Fibroblast of upper back skin (primary cell): ENCODE results near the gene PML.
"Not testable (repeated sequence)": the region's sequence is repeated elsewhere in the genome, so short reads cannot be mapped to it uniquely, and the experiment has no call there.

Experiments
- DNase-seq: peaks from one replicate; pipeline ENCODE4 v3.0.0-alpha.2; 2013

PML gene

DNA sequence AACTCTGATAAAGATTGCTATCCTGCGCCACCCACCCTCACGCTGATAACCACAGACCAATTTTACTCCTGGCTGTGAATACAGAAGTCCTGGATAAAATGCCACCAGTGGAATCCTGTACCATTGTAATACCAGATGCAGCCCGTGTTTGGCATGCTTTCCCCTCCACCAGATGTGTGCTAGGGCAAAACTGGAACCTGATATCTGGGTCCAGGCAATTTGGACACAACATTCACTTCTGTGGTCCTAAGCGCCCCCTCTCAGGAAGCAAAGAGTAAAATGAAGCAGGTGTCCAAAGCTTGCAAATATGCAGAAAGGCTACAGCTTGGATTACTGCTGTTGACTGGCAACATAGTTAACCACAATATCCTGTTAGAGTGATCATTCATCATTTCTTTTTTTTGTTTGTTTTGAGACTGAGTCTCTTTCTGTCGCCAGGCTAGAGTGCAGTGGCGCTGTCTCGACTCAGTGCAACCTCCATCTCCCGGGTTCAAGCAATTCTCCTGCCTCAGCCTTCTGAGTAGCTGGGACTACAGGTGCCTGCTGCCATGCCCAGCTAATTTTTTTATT lies 35.4 kb upstream of the PML start:
- no peak for DNase-seq

- no peak for DNase-seq
Measured at GRCh38 chr15:73959801-73960200, 34.7 kb upstream of the PML start.

DNA sequence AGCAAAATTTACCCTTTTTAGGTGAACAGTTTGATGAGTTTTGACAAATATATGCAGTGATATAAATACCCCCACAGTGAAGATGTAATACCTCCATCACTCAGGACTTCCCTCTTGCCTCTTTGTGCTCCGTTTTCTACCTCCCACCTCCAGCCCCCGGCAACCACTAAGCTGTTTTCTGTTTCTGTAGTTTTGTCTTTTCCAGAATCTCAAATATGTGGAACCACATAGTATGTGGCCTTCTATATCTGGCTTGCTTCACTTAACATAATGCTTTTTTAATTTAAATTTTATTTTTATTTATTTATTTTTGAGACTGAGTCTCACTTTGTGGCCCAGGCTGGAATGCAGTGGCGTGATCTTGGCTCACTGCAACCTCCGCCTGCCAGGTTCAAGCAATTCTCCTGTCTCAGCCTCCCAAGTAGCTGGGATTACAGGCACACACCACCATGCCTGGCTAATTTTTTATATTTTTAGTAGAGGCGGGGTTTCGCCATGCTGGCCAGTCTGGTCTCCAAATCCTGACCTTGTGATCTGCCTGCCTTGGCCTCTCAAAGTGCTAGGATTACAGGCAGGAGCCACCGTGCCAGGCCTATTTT lies 33.9 kb upstream of the PML start:
- not testable (repeated sequence) for DNase-seq

DNA sequence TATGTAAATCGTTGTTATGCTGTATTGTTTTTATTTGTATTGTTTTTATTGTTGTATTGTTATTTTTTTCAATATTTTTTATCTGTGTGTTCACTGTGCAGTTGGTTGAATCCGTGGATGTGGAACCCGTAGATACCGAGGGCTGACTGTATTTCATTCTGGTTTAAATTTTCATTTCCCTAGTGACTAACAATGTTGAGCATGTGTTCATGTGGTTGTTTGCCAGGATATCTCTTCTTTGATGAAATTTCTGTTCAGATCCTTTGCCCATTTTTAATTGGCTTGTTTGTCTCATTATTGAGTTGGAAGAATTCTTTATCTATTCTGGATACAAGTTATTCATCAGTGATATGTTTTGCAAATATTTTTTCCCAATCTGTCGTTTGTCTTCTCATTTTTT lies 32.1 kb upstream of the PML start:
- DNase-seq = no peak

DNA sequence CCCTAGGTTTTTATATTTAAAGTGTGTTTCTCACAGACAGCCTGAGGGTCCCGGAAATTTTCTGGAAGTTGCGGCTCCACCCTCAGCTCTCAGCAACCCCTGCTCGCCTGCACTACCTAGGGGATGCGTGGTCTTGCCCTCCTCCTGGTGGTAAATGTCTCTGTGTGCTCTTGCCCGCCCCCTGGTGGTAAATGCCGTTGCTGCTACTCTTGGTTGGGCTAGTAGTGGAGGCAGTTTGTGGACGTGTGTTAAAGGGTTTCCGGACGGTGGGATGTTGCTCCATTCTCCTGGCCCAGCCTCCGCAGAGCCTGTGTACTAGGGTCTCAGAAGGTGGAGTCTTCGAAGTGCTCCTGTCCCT lies 29.8 kb upstream of the PML start:
- peak; percentile 76 for DNase-seq

- no peak for DNase-seq
Measured at GRCh38 chr15:73965094-73965757, 29.3 kb upstream of the PML start.

DNA sequence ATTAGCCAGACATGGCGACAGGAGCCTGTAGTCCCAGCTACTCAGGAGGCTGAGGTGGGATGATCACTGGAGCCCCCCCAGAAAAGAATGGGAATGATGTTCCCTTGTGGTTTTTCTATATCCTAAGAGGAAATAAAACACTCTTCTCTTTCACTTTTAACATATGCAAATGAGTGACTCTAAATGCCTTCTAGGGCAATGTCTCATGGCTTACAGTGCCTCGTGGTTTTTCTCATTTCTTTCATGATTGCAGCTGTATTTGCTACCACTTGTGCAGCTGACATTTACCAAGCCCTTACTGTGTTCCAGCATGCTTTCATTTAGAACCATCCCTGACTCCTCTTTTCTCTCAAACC lies 28.8 kb upstream of the PML start:
- DNase-seq = peak; percentile 56

DNA sequence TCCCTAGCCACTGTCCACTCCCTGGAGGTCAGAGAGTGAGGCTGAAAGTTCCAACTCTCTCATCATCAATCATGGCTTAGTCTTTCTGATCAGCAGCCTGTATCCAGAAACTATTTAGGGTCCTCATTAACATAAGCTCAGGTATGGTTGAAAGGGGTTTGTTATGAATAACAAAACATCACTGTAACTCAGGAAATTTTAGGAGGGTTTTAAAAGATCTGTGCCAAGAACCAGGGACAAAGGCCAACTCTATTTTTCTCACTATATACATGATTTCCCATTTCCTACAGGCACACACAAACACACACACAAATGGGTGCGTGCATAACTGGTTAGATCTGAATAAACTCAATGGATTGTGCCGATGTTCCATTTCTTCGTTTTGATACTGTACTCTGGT lies 26.1 kb upstream of the PML start:
- no peak for DNase-seq

DNA sequence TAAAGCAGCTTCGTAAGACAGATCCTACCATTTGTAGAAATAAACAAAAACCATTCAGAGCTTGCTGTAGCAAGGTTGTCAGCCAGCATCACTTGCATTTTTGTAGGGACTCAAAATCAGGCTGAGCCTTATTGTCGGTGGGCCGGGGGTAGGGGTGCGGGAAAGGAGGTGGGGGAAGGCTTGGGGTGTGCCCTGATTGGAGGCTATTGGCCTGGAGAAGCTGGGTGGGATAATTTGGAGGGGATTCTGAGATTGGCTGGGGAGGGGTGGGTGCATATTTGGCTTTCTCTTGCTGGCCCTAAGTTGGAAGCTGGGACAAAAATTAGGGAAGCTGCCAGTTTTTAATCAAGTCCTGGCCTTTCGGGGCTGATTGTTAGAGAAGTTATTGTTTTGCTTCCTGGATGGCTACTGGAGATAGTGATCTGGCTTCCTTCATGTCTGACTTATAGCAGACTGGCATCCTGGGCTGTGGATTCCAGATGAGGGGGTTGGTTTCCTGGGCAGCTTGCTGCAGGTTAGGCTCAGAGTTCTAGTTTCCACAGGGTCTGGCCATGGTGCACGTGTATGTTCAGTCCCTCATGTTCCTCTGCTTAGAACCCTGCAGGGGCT lies 25.3 kb upstream of the PML start:
- DNase-seq = no peak

GRCh38 chr15:73972984-73973682 lies 21.4 kb upstream of the PML start:
- peak; percentile 86 for DNase-seq

DNA sequence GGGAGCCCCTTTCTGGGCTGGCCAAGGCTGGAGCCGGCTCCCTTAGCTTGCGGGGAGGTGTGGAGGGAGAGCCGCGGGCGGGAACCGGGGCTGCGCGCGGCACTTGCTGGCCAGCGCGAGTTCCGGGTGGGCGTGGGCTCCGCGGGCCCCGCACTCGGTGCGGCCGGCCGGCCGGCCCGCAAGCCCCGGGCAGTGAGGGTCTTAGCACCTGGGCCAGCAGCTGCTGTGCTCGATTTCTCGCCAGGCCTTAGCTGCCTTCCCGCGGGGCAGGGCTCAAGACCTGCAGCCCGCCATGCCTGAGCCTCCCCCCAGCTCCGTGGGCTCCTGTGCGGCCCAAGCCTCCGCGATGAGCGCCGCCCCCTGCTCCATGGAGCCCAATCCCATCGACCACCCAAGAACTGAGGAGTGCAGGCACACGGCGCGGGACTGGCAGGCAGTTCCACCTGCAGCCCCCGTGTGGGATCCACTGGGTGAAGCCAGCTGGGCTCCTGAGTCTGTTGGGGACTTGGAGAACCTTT lies 20.8 kb upstream of the PML start:
- not testable (repeated sequence) for DNase-seq

GRCh38 chr15:73975440-73976125 lies 18.9 kb upstream of the PML start:
- peak; percentile 73 for DNase-seq

GRCh38 chr15:73978896-73979295 lies 15.6 kb upstream of the PML start:
- no peak for DNase-seq

- DNase-seq = no peak
Measured at GRCh38 chr15:73979636-73980035, 14.9 kb upstream of the PML start.

DNA sequence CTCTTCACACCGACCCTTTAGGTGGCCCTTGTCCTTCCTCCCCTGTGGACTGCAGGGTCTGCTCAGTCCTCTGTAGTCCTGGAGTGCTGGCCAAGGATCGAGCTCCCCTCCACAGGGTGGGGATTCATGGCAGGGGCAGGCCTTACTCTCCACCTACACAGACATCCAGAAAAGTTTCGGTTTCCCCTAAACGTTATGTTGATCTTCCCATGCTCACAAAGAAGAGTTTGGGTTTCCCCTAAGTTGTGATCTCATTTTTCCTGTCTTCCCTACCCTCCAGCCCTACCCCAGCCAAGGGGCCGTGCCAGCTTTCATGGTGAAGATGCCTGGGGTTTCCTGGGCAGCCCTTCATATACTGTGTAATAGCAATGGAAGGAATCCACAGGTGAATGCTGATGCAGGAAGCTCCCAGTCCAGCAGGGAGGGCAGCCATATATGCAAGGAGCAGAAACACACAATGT lies 12.7 kb upstream of the PML start:
- DNase-seq = no peak

- peak; percentile 98 for DNase-seq
Measured at GRCh38 chr15:73982222-73982962, 12.1 kb upstream of the PML start.

- peak; percentile 78 for DNase-seq
Measured at GRCh38 chr15:73983211-73983727, 11.2 kb upstream of the PML start.

- DNase-seq = no peak
Measured at GRCh38 chr15:73983773-73984172, 10.7 kb upstream of the PML start.

DNA sequence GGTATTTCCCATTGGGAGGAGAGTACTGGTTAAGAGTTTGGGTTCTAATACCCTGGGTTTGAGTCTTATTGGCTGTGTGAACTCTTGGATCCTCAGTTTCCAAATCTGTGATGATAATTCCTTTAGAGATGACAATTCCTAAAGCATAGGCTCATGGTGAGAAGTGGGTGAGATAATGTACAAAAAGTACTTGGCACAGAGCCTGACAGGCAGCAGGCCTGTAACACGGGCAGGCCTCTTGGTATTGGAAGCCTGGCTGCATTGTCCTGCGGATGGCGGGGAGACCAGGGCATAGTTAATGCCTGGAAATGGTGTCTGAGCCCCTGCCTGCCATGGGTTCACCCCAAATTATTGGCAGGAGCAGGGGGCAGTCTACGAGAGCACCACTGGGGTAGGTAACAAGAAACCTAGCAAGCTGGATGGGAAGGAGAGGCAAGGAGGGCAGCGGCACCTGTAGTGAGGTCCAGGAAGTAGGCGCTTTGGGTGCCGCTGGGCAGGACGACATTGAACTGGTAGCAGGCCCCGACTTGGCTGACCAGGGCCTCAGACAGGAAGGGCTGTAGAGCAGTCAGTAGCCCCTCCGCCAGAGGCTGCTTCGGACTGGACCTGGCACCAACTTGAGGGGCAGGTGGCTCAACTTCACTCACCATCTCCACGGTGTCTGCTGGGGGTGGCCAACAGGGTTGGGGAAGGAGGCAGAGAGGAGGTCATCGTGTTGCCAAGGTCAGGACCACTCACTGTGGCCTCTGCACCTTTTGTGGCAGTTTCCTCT lies 10.1 kb upstream of the PML start:
- DNase-seq = no peak

DNA sequence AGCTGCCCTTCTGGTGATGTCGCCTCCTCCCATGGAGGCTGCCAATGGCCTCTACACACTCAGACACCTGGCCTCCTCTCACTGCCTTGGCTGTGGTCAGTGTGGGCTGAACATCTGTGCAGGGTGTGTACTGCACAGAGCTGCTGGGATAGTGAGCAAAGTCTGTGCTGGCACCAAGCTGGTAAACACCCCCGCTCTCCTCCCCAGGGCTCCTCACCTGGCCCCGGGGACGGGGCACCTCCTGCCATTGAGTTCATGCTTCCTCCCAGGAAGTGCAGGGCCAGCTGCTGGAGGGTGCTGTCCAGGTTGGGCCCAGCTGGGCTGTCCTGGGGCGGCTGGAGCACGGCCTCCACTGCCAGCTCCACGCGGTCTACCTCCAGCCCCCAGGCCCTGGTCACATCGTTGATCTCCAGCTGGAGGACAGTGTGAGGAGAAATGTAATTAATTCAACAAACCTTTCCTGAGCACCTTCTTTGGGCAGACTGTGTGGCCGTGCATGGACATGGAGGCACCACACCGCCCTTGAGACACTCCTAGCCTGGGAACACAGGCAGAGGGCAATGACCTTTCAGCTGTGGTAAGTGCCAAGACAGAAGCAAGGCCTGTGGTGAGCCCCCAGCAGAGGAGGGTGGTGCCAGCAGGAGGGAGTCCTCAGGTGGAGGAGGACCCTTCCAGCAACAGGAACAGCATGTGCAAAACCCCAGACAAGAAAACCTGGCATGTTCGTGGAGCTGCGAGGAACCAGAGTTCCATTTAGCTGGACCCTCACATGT lies 9.2 kb upstream of the PML start:
- DNase-seq = peak; percentile 63
